Measurements from ENCODE around the gene ATP6V1D.

DNA sequence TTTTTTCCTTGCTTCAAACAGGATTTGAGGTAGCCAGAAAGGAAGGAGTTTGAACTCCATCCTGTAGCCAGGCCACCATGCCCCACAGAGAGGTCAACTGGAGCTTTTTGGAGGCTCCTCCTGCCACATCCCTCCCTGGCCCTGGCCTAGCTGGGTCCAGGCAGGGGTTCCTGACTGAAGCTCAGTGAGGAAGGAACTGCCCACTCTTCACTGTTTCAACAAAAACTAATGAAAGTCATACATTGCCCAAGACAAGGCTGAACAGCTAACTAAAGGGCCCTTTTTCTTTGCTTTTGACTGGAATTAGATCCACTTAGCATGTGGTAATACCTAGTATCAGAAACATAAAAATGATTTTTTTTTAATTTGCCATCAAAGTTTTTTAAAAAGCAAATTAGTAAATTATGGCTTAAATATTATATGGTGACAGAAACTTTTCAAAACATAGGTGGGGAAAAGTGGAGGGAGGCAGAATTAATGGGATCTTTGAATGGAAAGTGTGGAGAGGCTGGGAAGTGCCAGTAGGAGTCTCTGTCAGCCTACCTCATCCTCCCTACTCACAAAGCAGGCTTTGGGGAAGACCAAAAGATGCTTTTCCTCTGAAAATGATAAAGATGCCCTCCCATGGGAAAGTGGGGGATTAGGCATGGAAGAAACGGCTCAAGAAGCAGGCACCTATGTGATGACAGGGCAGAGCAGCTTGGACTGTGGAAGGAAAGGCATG is 30.4 kb upstream of the ATP6V1D start:
- no peak for TF ChIP-seq CTCF (IDR thresholded peaks at IDR 0.05; ENCODE audit: low read length)
- no peak for TF ChIP-seq EZH2 (optimal IDR thresholded peaks at IDR 0.05; ENCODE audit: low read depth, low read length)
